HL-60 (cell line): Measurements from ENCODE around the gene MLLT3.

ENCODE experiments used
- POLR2AphosphoS5 ChIP-seq: IDR thresholded peaks from 2 replicates; pipeline ENCODE4 v1.6.1; 2012; ENCODE audit warnings: low read depth
- TF ChIP-seq, protein P1 (sequence below): IDR thresholded peaks from one replicate; pipeline ENCODE4 v1.5.1; 2011; ENCODE audit warnings: low read length, control low read depth, inconsistent platforms; ENCODE audit not compliant: insufficient read depth
- TF ChIP-seq, protein P2 (sequence below): IDR thresholded peaks from 2 replicates; pipeline ENCODE4 v1.6.1; 2012; ENCODE audit warnings: low read depth; ENCODE audit not compliant: insufficient replicate concordance

DNA sequence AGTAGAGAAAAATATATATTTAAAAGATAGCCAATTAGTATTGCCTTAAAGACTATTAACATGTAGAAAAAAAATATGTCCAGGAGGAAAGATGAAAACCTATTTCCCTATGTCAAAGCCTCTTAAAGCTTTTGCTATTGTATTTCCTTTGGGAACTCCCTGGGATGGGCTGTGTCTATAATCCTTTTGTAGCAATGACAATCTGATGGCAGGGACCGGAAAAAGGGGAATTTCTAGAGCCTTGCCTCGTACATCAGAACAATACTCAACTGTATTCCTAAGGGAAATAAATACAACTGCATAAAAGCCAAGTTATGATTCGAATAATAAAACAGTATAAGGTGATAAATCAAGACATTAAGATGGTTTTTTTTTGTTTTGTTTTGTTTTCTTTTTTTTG, 257.3 kb downstream of the MLLT3 start:
- TF ChIP-seq, protein P1, sequence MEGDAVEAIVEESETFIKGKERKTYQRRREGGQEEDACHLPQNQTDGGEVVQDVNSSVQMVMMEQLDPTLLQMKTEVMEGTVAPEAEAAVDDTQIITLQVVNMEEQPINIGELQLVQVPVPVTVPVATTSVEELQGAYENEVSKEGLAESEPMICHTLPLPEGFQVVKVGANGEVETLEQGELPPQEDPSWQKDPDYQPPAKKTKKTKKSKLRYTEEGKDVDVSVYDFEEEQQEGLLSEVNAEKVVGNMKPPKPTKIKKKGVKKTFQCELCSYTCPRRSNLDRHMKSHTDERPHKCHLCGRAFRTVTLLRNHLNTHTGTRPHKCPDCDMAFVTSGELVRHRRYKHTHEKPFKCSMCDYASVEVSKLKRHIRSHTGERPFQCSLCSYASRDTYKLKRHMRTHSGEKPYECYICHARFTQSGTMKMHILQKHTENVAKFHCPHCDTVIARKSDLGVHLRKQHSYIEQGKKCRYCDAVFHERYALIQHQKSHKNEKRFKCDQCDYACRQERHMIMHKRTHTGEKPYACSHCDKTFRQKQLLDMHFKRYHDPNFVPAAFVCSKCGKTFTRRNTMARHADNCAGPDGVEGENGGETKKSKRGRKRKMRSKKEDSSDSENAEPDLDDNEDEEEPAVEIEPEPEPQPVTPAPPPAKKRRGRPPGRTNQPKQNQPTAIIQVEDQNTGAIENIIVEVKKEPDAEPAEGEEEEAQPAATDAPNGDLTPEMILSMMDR: no peak
- no peak for TF ChIP-seq POLR2AphosphoS5
- TF ChIP-seq, protein P2, sequence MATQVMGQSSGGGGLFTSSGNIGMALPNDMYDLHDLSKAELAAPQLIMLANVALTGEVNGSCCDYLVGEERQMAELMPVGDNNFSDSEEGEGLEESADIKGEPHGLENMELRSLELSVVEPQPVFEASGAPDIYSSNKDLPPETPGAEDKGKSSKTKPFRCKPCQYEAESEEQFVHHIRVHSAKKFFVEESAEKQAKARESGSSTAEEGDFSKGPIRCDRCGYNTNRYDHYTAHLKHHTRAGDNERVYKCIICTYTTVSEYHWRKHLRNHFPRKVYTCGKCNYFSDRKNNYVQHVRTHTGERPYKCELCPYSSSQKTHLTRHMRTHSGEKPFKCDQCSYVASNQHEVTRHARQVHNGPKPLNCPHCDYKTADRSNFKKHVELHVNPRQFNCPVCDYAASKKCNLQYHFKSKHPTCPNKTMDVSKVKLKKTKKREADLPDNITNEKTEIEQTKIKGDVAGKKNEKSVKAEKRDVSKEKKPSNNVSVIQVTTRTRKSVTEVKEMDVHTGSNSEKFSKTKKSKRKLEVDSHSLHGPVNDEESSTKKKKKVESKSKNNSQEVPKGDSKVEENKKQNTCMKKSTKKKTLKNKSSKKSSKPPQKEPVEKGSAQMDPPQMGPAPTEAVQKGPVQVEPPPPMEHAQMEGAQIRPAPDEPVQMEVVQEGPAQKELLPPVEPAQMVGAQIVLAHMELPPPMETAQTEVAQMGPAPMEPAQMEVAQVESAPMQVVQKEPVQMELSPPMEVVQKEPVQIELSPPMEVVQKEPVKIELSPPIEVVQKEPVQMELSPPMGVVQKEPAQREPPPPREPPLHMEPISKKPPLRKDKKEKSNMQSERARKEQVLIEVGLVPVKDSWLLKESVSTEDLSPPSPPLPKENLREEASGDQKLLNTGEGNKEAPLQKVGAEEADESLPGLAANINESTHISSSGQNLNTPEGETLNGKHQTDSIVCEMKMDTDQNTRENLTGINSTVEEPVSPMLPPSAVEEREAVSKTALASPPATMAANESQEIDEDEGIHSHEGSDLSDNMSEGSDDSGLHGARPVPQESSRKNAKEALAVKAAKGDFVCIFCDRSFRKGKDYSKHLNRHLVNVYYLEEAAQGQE: no peak
